HG03280 (cell line): ENCODE measurements around the gene CORO7.

Experiments used
- ATAC-seq: cut with Tn5 transposase; IDR thresholded peaks from one replicate; pipeline ENCODE4 v1.9.1; 2021; ENCODE audit warnings: mild to moderate bottlenecking, moderate library complexity; ENCODE audit not compliant: unreplicated experiment

The CORO7 gene

DNA sequence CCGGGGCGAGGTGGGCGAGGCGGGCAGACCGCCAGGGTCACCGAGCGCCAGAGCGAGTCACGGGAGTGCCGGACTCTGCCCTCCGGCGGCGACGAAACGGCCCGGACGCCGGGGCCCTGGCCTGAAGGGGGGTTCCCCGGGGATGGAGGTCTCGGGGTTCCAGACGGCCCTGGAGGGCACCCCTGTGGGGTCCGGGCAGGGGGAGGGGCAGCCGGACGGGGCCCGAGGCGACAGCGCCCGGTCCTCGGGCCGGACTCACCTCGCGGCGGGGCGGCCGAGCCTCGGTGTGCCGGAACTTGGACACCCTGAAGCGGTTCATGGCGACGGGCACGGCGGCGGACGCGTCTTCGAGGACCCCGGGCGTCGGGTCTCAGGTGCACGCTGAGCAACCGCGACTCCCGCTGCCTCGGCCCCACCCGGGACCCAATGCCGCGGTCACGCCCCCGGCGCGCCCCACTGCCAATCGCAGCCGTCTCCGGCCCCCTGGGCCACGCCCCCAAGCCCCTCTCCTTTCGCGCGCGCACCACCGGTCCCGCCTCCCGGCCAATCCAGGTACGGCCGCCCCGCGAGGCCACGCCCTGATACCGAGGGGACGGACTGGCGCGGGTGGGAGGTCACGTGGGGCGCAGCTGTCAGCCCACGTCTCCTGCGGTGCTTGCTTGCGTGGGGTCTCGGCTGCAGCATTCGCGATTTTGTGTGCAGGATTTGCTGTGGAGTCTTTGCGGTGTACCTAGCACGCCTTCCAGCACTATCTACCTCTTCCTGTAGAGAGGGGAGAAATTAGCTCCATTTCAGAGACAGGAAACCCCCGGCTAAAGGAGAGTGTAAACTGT, at the start of gene CORO7:
CORO7 (minus strand) TSS at position 397 of the 833 bp plus-strand sequence; CDS start at position 319, 78 bp downstream.
- ATAC-seq: peak; percentile 71

DNA sequence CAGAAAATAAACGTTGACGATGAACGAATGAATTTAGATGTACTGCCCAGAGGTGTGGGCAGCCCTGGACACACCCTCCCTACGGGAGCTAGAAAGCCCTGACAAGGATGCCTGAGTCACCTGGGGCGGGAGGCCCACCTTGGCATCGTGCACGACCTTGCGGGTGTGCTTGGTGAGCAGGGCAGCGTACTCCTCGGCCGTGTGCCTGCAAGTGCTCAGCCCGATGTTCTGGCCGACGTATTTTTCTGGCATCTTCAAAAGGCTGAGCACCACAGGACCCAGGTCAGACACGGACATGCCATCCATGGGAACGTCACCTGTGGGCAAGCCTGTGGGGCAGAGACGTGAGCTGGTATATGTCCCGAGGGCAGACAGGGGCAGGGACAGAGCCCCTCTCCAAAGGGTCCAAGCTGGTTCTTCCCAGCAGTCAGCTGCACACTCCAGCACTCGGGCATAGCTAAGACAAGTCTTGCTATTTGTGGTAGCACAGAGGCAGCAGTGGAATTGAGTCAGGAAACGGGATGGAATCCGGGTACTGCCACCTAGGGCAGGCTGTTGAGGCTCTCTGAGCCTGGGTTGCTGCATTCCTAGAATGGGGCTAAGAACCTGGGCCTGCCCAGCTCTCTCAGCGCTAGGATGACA, 47.2 kb upstream of the CORO7 start:
- ATAC-seq: no peak

DNA sequence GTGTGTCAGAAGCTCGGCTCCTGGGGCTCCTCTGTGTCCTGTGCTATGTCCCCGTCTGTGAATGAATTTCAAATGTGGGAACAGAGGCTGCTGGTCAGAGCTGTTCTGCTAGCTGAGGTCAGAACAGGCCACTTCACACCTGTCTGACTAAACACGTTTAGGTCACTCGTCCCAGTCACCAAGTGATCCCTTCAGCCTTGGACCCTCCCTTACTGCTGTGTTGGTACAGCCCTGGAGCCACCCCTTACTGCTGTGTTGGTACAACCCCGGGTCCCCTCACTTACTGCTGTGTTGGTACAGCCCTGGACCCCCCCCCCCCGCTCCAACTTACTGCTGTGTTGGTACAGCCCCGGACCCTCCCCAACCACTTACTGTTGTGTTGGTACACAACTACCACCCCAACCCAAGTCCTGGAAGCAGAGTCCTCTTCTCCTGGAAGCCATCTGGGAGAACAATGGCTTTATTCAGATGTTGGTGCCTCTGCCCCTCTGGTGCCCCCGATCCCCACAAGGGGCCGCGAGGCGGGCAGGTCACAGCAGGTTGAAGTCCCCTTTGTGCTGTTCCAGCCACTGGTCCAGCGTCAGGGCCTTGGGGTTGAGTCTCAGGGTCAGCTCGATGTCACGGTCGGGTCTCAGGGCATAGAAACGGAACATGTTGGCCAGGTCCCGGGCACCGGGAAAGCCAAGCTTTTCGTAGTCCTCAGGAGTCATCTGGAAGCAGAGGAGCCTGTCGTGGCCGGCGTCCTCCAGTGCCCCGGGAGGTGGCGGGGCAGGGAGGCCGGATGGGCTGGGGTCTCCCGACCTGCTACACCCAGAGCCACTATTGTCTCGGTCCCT, 45.1 kb upstream of the CORO7 start:
- no peak for ATAC-seq

DNA sequence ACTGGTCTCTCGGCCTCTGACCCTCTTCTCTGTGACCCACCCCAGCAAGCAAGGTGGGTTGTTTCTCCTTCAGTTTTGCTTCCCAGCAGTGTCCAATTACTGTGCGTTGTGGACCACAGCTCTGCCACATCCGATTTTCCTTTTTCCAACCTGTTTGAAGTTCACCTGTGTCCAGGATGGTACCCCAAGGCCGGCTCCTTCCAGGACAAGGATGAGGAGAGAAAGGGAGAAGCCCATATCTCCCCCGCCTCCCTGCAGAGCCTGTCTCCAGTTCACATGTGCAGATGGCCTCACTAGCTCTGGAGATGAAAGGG, 44.5 kb upstream of the CORO7 start:
- ATAC-seq: no peak

DNA sequence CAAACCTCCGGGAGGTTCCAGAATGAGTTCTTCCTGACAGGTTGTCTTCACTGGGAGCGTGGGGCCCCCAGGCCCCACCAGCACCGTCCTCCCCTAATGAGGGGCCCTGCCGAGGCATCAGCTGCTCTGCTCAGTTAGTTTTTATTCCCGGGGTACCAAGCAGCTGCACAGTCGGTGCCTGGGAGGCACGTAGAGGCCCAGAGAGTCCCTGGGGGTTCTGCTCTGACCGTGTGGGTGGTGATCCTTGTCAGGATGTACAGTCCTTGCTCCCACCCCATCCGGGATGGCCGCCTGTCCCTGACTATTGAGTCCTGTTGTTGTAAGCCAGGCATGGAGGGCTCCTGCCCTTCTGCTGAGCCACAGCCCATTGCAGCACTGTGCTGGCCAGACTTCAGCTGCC, 39.6 kb upstream of the CORO7 start:
- no peak for ATAC-seq

DNA sequence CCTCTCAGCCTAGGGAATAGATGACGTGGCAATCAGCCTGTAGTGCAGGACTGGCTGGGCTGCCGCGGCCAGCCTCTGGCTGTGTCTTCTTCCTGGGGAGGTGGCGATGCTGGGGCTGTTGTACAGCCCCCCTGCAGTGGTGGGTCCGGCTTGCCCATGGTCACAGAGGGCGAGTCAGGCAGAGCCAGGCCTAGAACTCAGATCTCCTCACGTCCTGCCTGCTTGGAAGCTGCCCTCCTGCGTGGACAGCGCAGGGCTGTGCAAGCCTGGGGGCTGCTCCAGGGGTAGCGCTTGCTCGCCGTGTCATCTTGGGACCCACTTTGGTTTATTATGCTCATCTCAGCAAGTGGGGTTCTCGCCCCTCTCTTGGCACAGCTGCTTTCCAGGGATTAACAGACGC, 38.7 kb upstream of the CORO7 start:
- ATAC-seq: no peak

DNA sequence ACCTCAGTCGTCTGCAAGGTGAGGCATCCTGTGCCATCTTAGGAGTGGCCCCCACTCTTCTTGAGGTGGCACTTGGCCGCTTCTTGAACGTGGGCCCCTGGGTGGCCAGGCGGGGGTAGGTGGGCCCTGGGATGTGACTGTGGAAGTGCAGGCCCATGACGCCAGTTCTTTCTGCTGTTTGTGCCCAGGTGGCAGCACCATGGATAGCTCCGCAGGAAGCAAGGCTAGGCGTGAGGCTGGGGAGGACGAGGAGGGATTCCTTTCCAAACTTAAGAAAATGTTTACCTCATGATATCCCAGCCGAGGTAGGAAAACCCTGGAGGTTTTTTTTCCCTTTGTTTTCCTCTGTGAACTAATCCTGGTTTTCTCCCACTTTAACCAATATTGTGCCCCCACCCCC, 38.2 kb upstream of the CORO7 start:
- no peak for ATAC-seq

DNA sequence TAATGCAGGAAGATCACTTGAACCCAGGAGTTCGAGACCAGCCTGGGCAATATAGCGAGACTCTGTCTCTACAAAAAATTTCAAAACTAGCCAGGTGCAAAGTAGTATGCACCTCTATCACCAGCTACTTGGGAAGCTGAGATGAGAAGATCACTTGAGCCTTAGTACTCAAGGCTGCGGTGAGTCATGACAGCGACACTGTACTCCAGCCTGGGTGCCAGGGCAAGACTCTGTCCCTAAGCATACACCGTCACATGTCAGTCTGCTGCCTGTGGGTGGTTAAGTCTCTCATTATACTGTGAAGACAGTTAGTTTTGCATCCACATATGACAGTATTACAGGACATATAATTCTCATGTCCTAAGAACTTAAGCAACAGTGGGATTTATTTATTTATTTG, 36.3 kb upstream of the CORO7 start:
- no peak for ATAC-seq

DNA sequence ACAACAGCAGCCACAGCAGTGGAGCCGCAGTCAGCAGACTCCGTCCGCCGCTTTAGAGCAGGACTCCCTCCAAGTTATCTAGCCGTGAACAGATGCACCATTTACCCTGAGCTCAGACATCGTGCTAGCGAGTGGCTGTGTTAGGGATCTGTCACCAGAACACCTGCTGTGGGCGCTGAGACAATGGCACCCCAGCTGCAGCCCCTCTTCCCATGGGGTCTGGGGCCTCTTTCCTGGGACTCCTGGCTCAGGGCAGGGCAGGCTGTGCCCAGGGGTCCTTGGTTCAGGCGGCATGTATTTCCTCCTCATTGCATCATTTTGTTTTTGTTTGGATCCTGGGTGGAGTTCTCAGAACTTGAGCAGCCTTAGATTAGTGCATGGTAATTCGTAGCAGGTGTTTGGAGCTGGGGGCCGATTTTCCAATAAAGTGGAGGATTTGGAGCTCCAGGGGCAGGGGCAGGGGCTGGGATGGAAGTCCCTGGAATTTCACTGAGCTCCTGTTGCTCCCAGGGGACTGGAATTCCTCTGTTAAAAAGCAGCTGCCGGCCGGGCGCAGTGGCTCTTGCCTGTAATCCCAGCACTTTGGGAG, 34.6 kb upstream of the CORO7 start:
- ATAC-seq: no peak

DNA sequence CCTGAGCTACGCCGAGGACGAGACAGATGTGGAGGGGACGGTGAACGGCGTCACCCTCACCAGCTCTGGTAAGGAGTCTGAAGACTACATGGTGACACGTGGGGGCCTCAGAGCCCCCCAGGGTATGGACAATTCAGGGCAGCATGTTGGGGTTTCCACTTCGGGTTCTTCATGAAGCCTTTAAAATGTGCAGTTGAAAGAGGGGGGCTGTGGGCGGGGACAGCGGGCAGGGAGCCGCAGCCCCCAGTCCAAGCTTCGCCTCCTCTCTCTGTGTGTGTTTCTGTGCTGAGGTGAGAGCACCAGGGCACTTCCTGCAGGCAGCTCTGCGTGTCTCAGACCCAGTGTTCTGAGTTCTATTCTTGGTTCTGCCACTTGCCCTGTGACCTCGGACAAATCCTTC, 34.0 kb upstream of the CORO7 start:
- ATAC-seq: no peak

DNA sequence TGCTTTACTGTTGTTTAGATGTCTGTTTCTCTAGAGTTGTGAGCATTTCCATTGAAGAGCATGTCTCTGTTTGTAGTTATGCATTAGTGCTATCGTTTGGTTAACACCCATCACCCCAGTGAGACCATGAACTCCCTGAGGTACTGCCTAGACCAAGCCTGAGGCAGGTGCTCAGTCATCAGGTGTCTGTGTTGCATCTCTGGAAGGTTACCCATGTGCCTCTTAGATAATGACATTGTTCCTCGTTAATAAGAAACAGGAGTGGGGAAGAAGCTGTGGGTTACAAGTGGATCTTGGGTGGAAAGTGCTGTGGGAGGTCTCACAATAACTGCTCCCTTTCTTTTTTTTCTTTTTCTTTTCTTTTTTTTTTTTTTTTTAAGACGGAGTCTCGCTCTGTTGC, 27.6 kb upstream of the CORO7 start:
- ATAC-seq: no peak

DNA sequence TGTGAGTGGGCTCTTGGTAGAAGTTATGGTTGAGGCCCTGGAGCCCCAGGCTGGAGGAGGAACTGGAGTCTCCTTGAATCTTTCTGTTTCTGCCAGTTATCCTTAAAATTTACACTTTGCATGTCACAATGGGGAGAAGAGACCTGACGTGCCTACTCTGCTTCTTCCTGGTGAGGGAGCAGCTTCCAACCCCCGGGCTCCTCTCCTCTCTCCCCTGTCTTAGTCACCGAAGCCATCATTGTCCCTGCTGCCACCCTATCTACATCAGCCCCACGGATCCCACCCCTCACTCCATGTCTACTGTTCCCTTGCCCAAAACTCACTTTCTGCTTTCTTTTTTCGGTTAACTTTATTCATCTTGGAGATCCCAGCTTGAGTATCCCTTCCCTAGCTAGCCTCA, 26.9 kb upstream of the CORO7 start:
- ATAC-seq: no peak

DNA sequence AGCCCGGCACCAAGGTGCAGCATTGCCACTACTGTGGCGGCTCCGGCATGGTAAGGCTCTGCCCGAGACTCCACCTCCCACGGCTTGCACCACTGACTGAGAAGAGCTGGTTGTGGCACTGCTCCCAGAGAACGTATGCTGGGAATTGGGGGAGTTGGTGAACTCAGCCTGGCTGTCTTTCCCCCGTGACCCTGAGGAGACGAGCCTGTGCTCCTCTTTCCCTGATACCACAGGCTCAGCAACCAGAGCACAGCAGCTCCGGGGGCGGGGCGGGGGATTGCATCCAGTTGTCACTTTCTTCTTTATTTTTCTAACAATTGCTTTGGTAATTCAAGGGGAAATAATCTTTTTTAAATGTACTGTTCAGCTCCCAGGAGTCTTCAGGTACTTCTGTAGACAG, 26.0 kb upstream of the CORO7 start:
- no peak for ATAC-seq

DNA sequence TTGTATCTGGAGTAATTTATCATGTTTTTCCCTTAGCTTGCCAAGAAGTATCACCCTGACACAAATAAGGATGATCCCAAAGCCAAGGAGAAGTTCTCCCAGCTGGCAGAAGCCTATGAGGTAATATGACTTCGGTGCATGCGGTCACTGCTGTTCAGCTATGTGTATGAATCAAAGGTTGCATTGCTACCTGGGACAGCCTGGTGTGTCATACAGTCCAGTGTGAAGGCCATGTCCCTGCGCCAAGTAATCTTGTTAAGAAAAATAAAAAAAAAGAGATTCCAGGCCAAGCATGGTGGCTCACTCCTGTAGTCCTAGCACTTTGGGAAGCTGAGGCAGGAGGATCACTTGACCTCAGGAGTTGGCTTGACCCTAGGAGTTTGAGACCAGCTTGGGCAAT, 21.0 kb upstream of the CORO7 start:
- ATAC-seq: no peak

DNA sequence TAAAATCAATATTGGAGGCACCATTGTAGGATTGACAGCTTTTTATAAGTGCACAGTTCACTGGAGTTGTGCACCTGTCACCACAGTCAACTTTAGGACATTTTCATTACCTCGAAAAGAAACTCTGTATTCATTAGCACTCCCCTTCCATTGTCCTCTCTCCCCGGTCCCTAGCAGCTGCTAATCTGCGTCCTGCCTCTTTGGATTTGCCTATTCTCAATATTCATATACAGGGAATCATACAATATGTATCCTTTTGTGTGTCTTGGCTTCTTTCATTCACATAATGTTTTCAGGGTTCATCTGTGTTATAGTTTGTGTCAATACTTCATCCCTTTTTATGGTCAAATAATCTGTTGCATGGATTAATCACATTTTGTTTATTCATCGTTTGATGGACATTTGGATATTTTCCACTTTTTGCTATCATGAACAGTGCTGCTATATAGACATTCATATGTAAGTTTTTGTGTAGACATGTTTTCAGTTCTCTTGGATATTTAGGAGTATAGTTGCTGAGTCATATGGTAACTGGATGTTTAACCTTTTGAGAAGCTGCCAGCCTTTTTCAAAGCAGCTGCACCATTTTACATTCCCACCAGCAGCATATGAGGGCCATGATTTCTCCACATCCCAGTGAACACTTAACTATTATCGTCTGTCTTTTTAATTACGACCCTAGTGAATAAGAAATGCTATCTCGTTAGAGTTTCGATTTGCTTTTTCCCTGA, 19.1 kb upstream of the CORO7 start:
- no peak for ATAC-seq

DNA sequence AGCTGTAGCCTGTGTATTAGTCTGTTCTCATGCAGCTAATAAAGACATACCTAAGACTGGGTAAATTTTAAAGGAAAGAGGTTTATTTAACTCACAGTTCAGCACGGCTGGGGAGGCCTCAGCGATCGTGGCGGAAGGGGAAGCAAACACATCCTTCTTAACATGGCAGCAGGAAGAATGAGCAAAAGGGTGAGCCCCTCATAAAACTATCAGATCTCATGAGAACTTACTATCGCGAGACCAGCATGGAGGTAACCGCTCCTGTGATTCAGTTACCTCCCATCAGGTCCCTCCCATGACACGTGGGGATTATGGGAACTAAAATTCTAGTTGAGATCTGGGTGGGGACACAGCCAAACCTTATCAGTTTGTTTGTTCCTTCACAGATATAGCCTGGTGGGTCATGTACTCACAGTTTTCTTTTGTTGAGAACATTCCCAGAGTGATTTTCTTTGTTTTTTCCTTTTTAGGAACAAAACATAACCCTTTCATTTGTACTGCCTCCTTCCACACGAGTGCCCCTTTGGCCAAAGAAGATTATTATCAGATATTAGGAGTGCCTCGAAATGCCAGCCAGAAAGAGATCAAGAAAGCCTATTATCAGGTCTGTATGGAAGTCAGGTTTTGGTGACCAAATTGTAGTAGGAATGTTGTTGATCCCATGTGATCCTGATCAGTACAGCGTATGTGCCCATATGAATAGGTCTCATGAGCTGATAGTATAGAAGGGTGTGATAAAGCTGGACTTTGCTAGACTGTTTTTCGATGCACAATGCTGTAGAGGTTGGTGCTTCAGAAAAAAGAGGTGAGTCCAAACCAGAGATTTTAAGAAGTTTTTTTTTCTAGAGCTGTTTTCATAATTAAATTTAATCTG, 17.8 kb upstream of the CORO7 start:
- no peak for ATAC-seq

DNA sequence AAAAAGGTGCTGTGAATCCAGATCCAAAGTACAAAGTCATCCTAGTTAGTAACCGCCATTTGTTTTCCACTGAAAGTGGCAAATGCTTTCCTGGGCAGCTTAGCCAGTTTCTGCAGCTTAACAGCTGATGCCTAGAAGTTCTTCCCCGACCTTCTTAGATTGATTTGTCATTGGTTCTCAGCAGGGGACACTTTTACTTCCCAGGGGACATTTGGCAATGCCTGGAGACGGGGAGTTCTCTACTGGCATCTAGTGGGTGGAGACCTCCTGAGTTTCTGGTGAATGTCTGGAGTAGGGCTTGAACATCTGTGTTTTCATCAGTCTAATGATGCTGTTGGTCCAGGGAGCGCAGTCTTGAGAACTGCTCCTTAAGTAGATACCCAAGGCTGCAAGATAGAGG, 16.8 kb upstream of the CORO7 start:
- ATAC-seq: no peak

DNA sequence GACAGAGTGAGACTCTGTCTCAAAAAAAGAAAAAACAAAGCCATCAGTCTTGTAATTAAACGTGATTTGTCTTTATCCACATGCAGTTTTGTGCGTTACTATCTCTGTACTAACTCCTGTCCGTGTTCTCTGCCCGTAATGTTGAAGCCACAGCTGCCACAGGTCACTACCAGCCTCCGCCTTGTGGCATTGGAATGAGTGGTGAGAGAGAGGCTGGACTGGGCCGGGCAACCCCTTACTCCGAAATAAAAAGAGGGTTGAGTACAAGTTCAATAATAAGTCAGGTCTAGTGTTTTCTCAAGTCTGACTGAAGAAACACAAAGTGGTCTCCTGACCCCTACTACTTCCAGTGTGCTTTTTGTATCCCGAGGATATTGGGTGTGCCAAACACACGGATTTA, 14.6 kb upstream of the CORO7 start:
- ATAC-seq: no peak

DNA sequence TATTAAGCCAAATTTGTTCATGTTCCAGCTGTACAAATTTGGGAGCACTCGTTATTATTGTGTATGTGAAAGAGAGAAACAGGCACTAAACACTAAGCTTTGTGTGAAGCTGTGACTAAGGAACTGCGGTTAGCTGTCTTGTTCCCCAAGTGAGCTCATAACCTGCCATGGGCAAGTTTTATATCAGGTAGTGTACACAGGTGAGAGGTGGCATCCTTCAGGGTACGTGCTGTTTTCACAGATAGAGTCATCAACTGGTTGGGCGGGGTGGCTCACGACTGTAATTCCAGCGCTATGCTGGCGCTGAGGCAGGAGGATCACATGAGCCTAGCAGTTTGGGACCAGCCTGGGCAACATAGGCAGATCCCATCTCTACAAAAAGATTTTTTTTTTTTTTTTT, 12.1 kb upstream of the CORO7 start:
- ATAC-seq: no peak
